Pancreas (tissue), 10 donors: ENCODE results near the gene TNIK. TPM values are rescaled to one million over a fixed set of nuclear protein-coding genes. Genes with fewer than 3 reads are reported as not detected.

Source experiments
- ATAC-seq, 4 donors: fragments of 200-7000 bp; cut with Tn5 transposase; one replicate each; pipeline versions ENCODE4 v1.8.0 to v1.9.1; 2020; ENCODE audit warnings: mild to moderate bottlenecking in 4 of 4, moderate library complexity in 4 of 4
- DNase-seq, 6 donors: peaks; one replicate each; pipeline ENCODE4 v3.0.0-alpha.2; 2020
- FAIRE-seq: peaks from 2 replicates; lab custom pipeline; 2012; peaks lifted over from hg19 to GRCh38; lab: Jason Lieb, UNC
- H3K27ac ChIP-seq, 4 donors: fragments of 200-600 bp; sonication (generic); 1 replicate in 3 of 4; 2 replicates in 1 of 4; pipeline versions ENCODE4 v1.5.0 to v1.8.0; 2020
- H3K27me3 ChIP-seq, 4 donors: fragments of 200-600 bp; one replicate each; pipeline ENCODE4 v1.8.0; 2021
- H3K36me3 ChIP-seq, 3 donors: fragments of 200-600 bp; sonication (generic) in 1 of 3; one replicate each; pipeline versions ENCODE4 v1.5.0 to v1.8.0; 2020 to 2021
- H3K4me1 ChIP-seq, 3 donors: fragments of 200-600 bp; one replicate each; pipeline ENCODE4 v1.8.0; 2021
- H3K4me3 ChIP-seq, 4 donors: fragments of 200-600 bp; sonication (generic) in 2 of 4; one replicate each; pipeline versions ENCODE4 v1.5.0 to v1.8.0; 2020 to 2021
- H3K9me3 ChIP-seq, 4 donors: fragments of 200-600 bp; one replicate each; pipeline ENCODE4 v1.8.0; 2021
- CTCF ChIP-seq, 4 donors: fragments of 200-600 bp; sonication (generic) in 3 of 4; IDR thresholded peaks; one replicate each; pipeline versions ENCODE4 v1.5.0 to v1.8.0; 2021; ENCODE audit warnings: antibody characterized with exemption in 4 of 4
- WGBS, 2 donors: extraction: QIAGEN DNeasy Blood & Tissue Kit; methylation state at CpG; one replicate each; pipeline ENCODE4 v1.1.7; 2013; 5-methylcytosine and 5-hydroxymethylcytosine counted together
- intact Hi-C, 3 donors: fragments of 100-400 bp; cut with DNase I; formaldehyde crosslinking; loops; one replicate each; pipeline versions ENCODE4 v1.11.1 to v1.14.2; 2022
- polyA plus RNA-seq, 2 donors: library from polyadenylated mRNA; stranded (reverse); fragments of 200-250 nt; gene quantifications; one replicate each; pipeline ENCODE4 v1.2.3, GENCODE V29; 2013
- total RNA-seq, 6 donors: library from RNA; stranded (reverse); fragmentation: NEBNext Ultra II Directional in 4 of 6; extraction: Animal tissue kit (Norgen Biotek cat#: 25700) in 4 of 6; gene quantifications; one replicate each; pipeline versions ENCODE4 v1.2.1 to v1.2.4, GENCODE V29; 2021 to 2023
- donor health status: healthy with polysubstance abuse.
- donor health status: DM: no; HTN: no; CAD: no; lungs with moderate emphysema.
- donor health status: DM: no; HTN: no; CAD: no.
- donor health status: control.
- donor health status: control.
- donor health status: Bipolar disorder and iron deficiency.
- donor health status: DM: yes; HTN: yes; CAD: no.
- donor health status: DM: no; HTN: no; CAD: no.
- donor health status: DM: no; HTN: no; CAD: no.
- donor health status: DM: yes; HTN: yes; CAD: no.

The TNIK gene
- total and polyA plus RNA-seq, 8 donors: 3.5 to 13.6 (median 5.8) TPM

DNA sequence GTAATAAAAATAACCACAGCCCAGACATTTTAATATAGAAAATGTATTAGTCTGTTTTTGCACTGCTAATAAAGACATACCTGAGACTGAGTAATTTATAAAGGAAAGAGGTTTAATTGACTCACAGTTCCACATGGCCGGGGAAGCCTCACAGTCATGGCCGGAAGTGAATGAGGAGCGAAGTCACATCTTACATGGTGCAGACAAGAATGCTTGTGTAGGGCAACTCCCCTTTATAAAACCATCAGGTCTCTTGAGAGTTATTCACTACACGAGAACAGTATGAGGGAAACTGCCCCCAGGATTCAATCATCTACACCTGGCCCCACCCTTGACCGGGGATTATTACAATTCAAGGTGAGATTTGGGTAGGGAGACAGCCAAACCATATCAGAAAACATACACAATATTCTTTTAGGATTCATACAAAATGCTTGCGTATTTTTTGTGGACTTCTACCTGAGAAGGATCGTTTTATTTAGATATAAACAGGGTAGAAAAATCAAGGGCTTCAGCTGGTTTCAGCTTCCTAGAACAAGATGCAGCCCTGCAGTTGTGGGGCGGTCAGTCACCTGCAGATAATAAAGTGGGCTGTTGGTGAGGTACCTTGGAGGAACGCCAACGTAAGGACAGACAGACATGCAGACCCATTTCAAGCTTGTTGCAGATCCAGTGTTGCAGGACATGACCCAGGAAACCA, 101.9 kb downstream of the TNIK start:
- Histone ChIP-seq H3K36me3 (no peaks in the 10 kb centered on the region), H3K4me1 (peaks cover 11 to 29% (median 24%) of the 10 kb centered on the region in 3 donors), H3K27me3 (no peaks in the 10 kb centered on the region), H3K27ac (no peak overlapping the region), H3K4me3 (no peak overlapping the region), H3K9me3 (no peaks in the 10 kb centered on the region)
- TF ChIP-seq CTCF (IDR thresholded peaks at IDR 0.05): no peak
- intact Hi-C loops: no loop called here
- FAIRE-seq (no peak), ATAC-seq (no peak), DNase-seq (no peak)
- WGBS, 2 donors: 73 to 77% methylated on average over 10 of the region's 10 CpGs

- no peak for DNase-seq
- 96% methylated on average over 8 of the region's 8 CpGs for WGBS, 2 donors
- no peak for ATAC-seq
- no peak overlapping the region for H3K4me3 ChIP-seq
- peaks cover 11 to 29% (median 24%) of the 10 kb centered on the region in 3 donors for H3K4me1 ChIP-seq
- H3K27me3 ChIP-seq: no peaks in the 10 kb centered on the region
- FAIRE-seq: no peak
- H3K36me3 ChIP-seq: no peaks in the 10 kb centered on the region
- no peak overlapping the region for H3K27ac ChIP-seq
- no peaks in the 10 kb centered on the region for H3K9me3 ChIP-seq
- TF ChIP-seq CTCF (IDR thresholded peaks at IDR 0.05): no peak
- intact Hi-C loops: no loop called here
Measured at GRCh38 chr3:171357721-171358120, 102.5 kb downstream of the TNIK start.

- Histone ChIP-seq H3K4me3 (no peak overlapping the region), H3K27me3 (no peaks in the 10 kb centered on the region), H3K36me3 (no peaks in the 10 kb centered on the region), H3K4me1 (peaks cover 11 to 33% (median 29%) of the 10 kb centered on the region in 3 donors), H3K9me3 (no peaks in the 10 kb centered on the region), H3K27ac (peak overlapping the region in 2 of 4 donors; percentile 44 to 60)
- intact Hi-C loops: no loop called here
- WGBS, 2 donors: 31 to 39% methylated on average over 3 of the region's 3 CpGs
- no peak for DNase-seq
- peak; percentile 28 to 85 (median 66) for ATAC-seq
- TF ChIP-seq CTCF (IDR thresholded peaks at IDR 0.05): no peak
- FAIRE-seq: no peak
Measured at GRCh38 chr3:171356251-171356650, 104.0 kb downstream of the TNIK start.

GRCh38 chr3:171354706-171355582, 105.3 kb downstream of the TNIK start:
- Histone ChIP-seq H3K4me3 (no peak overlapping the region), H3K4me1 (peaks cover 11 to 33% (median 29%) of the 10 kb centered on the region in 3 donors), H3K36me3 (no peaks in the 10 kb centered on the region), H3K9me3 (no peaks in the 10 kb centered on the region), H3K27me3 (no peaks in the 10 kb centered on the region), H3K27ac (peak overlapping the region in 2 of 4 donors; percentile 44 to 60)
- FAIRE-seq (no peak), ATAC-seq (no peak), DNase-seq (no peak)
- intact Hi-C loops: no loop called here
- WGBS, 2 donors: 48 to 51% methylated on average over 4 of the region's 4 CpGs
- TF ChIP-seq CTCF (IDR thresholded peaks at IDR 0.05): no peak
